MM.1S (cell line): ENCODE data around the gene GCLC.

Experiments
- DNase-seq: peaks from one replicate; pipeline ENCODE4 v3.0.0-alpha.2; 2015
- H2AFZ ChIP-seq: fragments of 300-600 bp; sonication (generic); 2 replicates; pipeline ENCODE4 v1.6.0; 2016; ENCODE audit warnings: antibody characterized with exemption, low read length
- H3F3A ChIP-seq: fragments of 300-600 bp; sonication (generic); 2 replicates; pipeline ENCODE4 v1.6.1; 2016; ENCODE audit warnings: mild to moderate bottlenecking, antibody characterized with exemption, low read length, moderate library complexity, mixed read lengths; ENCODE audit not compliant: insufficient read depth
- H3K27ac ChIP-seq: fragments of 300-600 bp; sonication (generic); 2 replicates; pipeline ENCODE4 v1.5.1; 2016; ENCODE audit warnings: mild to moderate bottlenecking, low read length
- H3K27me3 ChIP-seq: fragments of 300-600 bp; sonication (generic); replicated peaks from 2 replicates; pipeline ENCODE4 v1.6.0; 2016; ENCODE audit warnings: low read length; ENCODE audit not compliant: insufficient read depth
- H3K36me3 ChIP-seq: fragments of 300-600 bp; sonication (generic); replicated peaks from 2 replicates; pipeline ENCODE4 v1.6.1; 2016; ENCODE audit warnings: mild to moderate bottlenecking, low read length, mixed read lengths; ENCODE audit not compliant: insufficient read depth
- H3K4me1 ChIP-seq: fragments of 300-600 bp; sonication (generic); 2 replicates; pipeline ENCODE4 v1.6.1; 2016; ENCODE audit warnings: low read length, mixed read lengths
- H3K4me2 ChIP-seq: fragments of 300-600 bp; sonication (generic); 2 replicates; pipeline ENCODE4 v1.6.0; 2016; ENCODE audit warnings: low read depth, low read length
- H3K4me3 ChIP-seq: fragments of 300-600 bp; sonication (generic); 2 replicates; pipeline ENCODE4 v1.5.1; 2016; ENCODE audit warnings: low read length, mixed read lengths
- H3K79me2 ChIP-seq: fragments of 300-600 bp; sonication (generic); 2 replicates; pipeline ENCODE4 v1.6.1; 2016; ENCODE audit warnings: mixed run types, low read length, mixed read lengths
- H3K9ac ChIP-seq: fragments of 300-600 bp; sonication (generic); 2 replicates; pipeline ENCODE4 v1.6.1; 2016; ENCODE audit warnings: low read length, mixed read lengths
- H3K9me2 ChIP-seq: fragments of 300-600 bp; sonication (generic); replicated peaks from 2 replicates; pipeline ENCODE4 v1.6.1; 2016; ENCODE audit warnings: mild to moderate bottlenecking, low read length, mixed read lengths; ENCODE audit not compliant: insufficient read depth
- H3K9me3 ChIP-seq: fragments of 300-600 bp; sonication (generic); replicated peaks from 2 replicates; pipeline ENCODE4 v1.6.1; 2016; ENCODE audit warnings: mild to moderate bottlenecking, low read length, mixed read lengths; ENCODE audit not compliant: insufficient read depth
- H4K20me1 ChIP-seq: fragments of 300-600 bp; sonication (generic); 2 replicates; pipeline ENCODE4 v1.6.1; 2016; ENCODE audit warnings: mild to moderate bottlenecking, low read length, moderate library complexity, mixed read lengths; ENCODE audit not compliant: insufficient read depth
- CTCF ChIP-seq: fragments of 300-600 bp; sonication (generic); IDR thresholded peaks from 2 replicates; pipeline ENCODE4 v1.5.1; 2016; ENCODE audit warnings: antibody characterized with exemption, low read length, mixed read lengths
- EZH2 ChIP-seq: fragments of 300-600 bp; sonication (generic); optimal IDR thresholded peaks from 2 replicates; pipeline ENCODE3; 2017; ENCODE audit warnings: low read depth, mild to moderate bottlenecking, antibody characterized with exemption, low read length, mixed read lengths
- EZH2phosphoT487 ChIP-seq: fragments of 300-600 bp; sonication (generic); IDR thresholded peaks from 2 replicates; pipeline ENCODE4 v1.6.1; 2018; ENCODE audit warnings: antibody characterized with exemption, low read length

GCLC gene

DNA sequence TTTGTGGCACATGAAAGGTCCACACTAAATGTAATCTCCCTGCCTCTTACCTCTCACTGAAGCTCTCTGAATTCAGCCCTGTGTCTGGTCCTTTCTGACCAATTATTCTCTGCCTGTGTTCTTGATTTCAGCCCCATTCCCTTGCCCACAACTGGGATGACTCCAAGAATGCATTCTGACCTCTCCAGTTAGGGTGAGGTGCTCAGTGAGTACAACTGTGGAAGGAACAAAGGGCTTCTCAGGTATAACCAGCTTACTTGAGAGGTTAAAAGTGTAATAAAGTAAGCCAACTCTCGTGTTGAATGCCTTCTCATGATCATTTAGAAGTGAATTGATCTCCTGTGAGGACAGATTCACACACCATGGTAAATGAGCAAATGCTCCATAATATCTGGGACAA is 88.1 kb downstream of the GCLC start:
- no peak for TF ChIP-seq EZH2phosphoT487
- TF ChIP-seq EZH2: no peak
- no peak for TF ChIP-seq CTCF
- Histone ChIP-seq H3K9ac (no peak overlapping the region), H3F3A (no peaks in the 10 kb centered on the region)

GRCh38 chr6:53455678-53456077 is 89.2 kb downstream of the GCLC start:
- DNase-seq: no peak
- Histone ChIP-seq H3K9me2 (no peaks in the 10 kb centered on the region), H4K20me1 (no peaks in the 10 kb centered on the region), H3K4me3 (no peak overlapping the region), H3K27ac (no peak overlapping the region), H3F3A (no peaks in the 10 kb centered on the region), H3K9me3 (no peaks in the 10 kb centered on the region), H3K79me2 (no peaks in the 10 kb centered on the region), H2AFZ (no peak overlapping the region), H3K27me3 (no peaks in the 10 kb centered on the region), H3K9ac (no peak overlapping the region), H3K4me1 (no peaks in the 10 kb centered on the region), H3K4me2 (no peak overlapping the region), H3K36me3 (no peaks in the 10 kb centered on the region)
- no peak for TF ChIP-seq CTCF
- no peak for TF ChIP-seq EZH2phosphoT487
- no peak for TF ChIP-seq EZH2

More for the DNA sequence above, 88.1 kb downstream of the GCLC start:
- no peaks in the 10 kb centered on the region for H4K20me1 ChIP-seq
- H3K4me2 ChIP-seq: no peak overlapping the region
- no peaks in the 10 kb centered on the region for H3K36me3 ChIP-seq
- no peak overlapping the region for H3K27ac ChIP-seq
- no peaks in the 10 kb centered on the region for H3K27me3 ChIP-seq
- no peaks in the 10 kb centered on the region for H3K4me1 ChIP-seq
- H3K9me3 ChIP-seq: no peaks in the 10 kb centered on the region
- no peak for DNase-seq
- H2AFZ ChIP-seq: no peak overlapping the region
- no peaks in the 10 kb centered on the region for H3K9me2 ChIP-seq
- no peak overlapping the region for H3K4me3 ChIP-seq
- no peaks in the 10 kb centered on the region for H3K79me2 ChIP-seq

- Histone ChIP-seq H3K9me3 (no peaks in the 10 kb centered on the region), H3K4me3 (no peak overlapping the region), H3K27ac (no peak overlapping the region), H3K79me2 (no peaks in the 10 kb centered on the region), H3K4me2 (no peak overlapping the region), H3K4me1 (no peaks in the 10 kb centered on the region), H3K36me3 (no peaks in the 10 kb centered on the region), H3K27me3 (no peaks in the 10 kb centered on the region), H2AFZ (no peak overlapping the region), H4K20me1 (no peaks in the 10 kb centered on the region), H3F3A (no peaks in the 10 kb centered on the region), H3K9ac (no peak overlapping the region), H3K9me2 (no peaks in the 10 kb centered on the region)
- TF ChIP-seq EZH2phosphoT487: no peak
- no peak for TF ChIP-seq EZH2
- TF ChIP-seq CTCF: no peak
- no peak for DNase-seq
Measured at GRCh38 chr6:53451165-53451564, 93.7 kb downstream of the GCLC start.
